H4 (cell line): Measurements from ENCODE around the gene ABCF2. TPM values are rescaled to one million over a fixed set of nuclear protein-coding genes. Genes with fewer than 3 reads are reported as not detected.

ENCODE experiments used
- DNase-seq: peaks from one replicate; pipeline ENCODE4 v3.0.0-alpha.2; 2015; ENCODE audit warnings: low spot score
- total RNA-seq: library from RNA; depleted of rRNA; stranded (reverse); fragments of >200 nt; shearing (Covaris generic); gene quantifications from 2 replicates; pipeline ENCODE4 v1.2.3, GENCODE V29; 2014

ABCF2 gene
- total RNA-seq, 1 experiment from 2014 or later = 88.1 TPM

DNA sequence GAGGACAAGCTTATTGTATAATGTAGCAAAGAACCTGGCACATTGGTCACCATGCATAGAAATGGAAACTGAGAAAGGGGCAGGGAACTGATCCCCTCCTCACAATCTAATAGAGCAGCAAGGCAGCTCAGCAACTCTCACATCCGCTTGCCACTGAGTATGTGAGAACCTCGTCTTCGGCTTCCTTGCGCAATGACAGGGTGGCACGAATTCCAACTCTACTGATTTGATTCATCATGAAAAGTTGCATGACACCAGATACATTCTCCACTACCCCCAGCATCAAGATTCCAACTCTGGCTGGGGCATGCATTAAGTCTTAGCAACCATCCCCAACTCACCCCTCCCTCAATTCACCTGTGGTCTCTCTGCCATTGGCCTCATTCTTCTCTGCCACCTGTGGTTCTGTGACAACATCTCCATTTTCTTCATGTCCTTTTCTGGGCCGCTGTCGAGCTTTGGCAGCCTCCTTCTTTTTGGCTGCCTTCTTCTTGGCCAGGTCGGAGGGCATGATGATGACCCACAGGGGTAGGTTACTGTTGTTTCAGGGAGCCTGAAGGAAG, 976 bp downstream of the ABCF2 start:
- no peak for DNase-seq

DNA sequence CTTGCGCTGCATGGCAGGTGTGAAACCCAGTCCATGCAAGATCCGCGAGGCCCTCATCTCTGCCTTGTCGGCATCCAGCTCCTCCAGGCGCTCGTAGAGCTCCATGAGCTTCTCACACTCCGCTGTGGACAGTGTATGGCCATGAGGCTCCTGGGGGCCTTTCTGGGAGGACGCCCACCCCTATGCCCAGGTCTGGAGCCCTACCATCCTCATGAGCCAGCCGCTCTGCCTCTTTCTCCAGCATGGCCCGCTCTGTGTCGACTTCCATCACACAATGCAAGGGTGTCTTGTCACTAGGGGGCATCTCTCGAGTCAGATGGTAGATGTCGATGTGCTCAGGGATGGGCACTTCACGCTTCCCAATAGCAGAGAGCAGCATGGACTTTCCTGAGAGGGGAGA, 3.3 kb downstream of the ABCF2 start:
- no peak for DNase-seq

DNA sequence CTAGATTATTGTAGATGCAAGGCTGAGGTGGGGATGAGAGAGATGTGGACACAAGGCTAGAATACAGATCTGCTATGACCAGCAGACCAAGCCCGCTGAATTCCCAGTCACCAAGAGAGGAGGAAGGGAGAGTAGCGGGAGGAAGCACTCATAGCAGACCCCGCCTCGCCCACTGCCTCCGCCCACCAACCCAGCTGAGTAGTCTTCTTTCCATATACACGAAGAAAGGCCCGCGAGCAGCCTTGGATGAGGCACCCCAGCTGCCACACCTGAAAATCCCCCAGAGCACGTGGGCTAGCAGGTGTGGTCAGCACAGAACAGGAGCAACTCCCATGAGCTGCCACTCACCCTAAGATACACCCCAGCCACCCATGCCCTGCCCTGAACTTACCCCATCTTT, 8.8 kb downstream of the ABCF2 start:
- no peak for DNase-seq

DNA sequence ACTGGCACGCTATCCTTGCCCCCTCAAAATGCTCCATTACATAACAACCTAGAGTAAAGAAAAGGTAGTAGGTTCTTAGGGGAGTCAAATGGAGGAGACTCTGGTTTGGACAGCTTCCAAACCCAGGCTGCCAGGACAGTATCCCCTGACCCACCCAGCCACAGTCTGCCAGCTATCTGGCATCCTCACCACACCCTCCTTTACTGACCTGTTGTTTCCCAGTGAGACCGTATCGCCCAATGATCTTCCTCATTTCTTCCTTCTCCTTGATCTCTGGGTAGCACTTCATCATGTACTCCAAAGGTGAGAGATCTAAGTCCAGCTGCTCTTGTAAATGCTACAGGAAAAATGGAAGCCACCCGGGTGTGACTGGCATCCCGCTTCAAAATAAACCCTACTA, 11.6 kb downstream of the ABCF2 start:
- DNase-seq = no peak

DNA sequence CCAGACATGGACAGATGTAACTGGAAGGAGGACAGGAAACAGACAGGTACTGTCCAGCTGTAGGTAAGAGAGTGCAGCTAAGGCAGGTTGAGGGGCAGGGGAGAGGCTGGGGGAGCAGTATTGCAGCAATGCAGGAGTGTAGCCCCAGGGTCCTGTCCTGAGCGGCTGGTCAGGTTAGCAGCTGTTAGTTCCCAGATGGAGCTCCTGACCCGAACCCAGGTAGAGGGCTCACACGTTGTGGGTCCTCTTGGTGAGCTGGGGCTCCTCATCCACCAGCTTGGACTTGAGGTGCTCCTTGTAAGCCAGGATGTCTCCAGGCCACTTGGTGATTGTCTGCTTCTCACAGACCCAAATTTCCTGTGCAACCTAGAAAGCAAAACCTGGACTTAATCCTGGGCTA, 13.2 kb downstream of the ABCF2 start:
- DNase-seq = no peak

DNA sequence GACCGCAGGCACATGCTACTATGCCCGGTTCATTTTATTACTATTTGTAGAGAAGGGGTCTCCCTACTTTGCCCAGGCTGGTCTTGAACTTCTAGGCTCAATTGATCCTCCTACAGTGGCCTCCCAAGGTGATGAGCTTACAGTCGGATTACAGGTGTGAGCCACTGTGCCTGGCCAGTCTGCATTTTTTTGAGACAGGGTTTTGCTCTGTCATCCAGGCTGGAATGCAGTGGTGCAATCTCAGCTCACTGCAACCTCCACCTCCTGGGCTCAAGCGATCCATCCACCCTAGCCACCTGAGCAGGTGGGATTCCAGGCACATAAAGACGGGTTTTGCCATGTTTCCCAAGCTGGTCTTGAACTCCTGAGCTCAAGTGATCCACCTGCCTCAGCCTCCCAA, 14.4 kb downstream of the ABCF2 start:
- DNase-seq = no peak

DNA sequence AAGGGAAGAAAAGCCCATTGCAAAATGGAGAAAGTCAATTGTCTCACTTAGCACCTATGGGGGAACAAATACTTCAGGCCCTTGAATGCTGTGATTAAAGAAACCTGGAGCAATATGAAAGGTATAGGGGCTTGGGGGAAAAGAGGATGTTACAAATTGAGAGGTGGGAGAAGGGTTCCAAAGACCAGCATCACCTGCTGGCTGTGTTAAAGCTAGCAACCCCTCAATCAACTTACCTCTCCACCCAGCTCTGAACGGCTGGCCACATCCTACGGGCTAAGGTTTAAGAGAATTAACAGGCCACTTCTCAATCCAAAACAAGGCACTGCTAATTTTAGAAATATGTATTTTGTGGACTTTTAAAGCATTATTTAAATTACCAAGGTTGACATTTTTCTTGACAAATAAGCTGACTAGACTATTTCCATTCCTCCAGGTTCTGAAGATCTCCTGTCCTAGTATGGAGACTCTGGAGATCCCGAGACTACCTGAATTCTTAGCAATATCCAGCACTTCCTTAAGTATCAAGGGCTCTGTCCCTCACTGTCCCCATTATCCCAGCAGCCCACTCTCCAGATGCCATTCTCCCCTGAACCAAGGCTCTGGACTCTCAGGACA, 15.7 kb downstream of the ABCF2 start:
- no peak for DNase-seq

DNA sequence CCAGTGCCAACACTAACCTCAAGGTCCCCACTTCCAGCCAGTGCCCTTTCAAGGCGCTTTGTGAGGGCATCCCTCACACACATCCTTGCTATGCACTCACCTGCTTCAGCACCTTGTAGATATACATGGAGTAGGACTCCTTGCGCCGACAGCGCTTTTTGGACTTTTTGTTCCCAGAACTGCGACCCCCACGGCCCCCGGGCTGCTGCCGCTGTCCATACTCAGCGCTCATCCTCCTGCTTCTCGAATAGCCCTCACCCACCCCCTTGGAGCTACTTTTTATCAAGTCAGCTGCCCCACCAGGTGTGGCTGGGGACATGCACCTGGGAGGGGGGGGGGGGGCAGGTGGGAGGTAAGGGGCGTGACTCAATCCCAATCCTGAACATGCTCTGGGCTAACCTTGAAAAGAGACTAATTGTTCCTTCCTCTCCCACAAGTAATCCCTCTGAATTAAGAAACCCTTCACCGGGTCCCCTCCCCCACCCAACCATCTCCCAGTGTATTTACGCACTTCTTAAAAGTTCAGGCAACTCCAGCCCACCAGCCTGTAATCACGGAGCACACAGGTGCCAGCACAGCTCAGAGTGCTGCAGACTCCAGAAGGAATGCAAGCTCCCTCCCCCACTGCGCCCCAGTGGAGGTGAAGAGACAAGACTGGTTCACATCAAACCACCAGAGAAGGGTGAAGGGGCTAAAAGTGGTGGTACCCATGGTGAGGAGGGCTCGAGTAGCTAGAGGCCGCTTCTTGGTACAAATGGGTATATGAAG, 16.7 kb downstream of the ABCF2 start, which contains the start of gene H2BK1:
Gene H2BK1 (minus strand): TSS at position 402 of the 768 bp plus-strand sequence. CDS start 170 bp downstream, at position 232.
- no peak for DNase-seq

DNA sequence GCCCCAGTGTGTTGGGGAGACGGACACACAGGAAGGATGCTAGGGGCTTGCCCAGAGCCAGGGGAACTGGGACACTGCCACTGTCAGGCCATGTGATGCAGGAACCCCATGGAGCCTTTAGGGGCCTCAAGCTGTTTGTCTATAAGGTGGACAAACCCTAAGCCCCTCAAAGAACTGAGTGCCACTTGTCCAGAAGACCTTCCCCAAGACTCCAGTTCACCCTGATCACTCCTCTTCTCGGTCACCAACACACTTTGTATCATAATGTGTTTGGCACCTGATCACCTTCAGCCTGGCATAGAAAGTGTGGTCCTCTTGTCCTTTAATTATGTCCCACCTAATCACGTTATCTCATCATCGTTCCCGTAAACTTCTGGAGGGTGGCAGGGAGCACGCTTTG, 17.4 kb downstream of the ABCF2 start:
- no peak for DNase-seq

DNA sequence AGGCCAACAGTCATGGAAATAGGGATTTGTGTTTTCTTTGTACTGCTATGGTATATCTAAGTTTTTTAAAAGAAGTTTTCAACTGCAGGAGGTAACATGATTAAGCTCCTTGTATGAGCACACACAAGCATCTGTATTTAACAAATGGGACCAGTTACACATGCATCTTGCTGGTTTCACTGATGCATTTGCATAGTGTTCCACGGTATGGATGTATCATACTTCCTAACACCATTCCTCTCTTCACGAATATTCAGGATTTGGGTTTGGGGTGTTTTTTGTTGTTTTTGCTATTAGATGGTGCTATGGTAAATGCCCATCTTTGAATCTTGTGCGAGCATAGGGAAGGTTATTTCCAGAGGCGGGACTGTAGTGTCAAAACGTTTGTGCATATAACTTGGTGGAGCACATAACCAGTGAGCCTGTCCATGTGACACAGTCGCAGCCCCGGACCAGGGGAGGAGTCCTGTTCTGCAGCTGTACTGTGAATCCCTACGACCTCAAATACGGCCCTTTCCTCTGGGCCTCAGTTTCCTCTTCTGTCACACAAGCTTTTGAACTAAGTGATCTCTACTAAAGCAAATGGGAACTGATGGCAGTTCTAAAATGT, 18.6 kb downstream of the ABCF2 start:
- no peak for DNase-seq

DNA sequence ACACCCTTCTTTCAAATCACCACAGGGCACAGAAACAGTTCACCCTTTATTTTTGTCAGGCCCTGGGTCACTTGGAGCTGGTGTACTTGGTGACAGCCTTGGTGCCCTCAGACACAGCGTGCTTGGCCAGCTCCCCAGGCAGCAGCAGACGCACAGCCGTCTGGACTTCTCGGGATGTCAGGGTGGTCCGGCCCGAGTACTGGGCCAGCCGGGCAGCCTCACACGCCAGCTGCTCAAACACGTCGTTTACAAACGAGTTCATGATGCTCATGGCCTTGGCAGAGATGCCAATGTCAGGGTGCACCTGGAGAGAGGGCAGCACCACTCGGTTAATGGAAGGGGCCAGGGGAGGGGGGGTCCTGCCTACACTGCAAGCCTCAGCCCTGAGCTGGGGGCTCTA, 19.2 kb downstream of the ABCF2 start:
- DNase-seq = no peak

DNA sequence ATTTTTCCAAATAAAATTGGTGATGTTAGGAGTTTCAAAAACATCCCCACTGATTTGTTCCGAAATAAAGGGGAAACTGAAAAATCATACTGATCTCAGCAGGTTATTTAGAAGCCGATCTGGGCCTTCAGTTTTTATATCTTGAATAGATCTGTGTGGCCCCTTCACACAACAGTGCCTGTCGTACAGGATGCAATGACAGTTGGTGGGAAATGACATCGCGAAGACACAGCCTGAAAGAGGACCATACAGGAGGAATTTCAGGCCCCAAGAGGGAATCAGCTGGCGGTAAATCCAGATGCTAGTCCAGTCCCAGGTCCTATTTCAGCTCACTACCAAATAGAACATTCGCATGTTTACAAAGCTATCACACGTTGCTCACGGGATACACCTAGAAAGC, 19.7 kb downstream of the ABCF2 start:
- DNase-seq = no peak

DNA sequence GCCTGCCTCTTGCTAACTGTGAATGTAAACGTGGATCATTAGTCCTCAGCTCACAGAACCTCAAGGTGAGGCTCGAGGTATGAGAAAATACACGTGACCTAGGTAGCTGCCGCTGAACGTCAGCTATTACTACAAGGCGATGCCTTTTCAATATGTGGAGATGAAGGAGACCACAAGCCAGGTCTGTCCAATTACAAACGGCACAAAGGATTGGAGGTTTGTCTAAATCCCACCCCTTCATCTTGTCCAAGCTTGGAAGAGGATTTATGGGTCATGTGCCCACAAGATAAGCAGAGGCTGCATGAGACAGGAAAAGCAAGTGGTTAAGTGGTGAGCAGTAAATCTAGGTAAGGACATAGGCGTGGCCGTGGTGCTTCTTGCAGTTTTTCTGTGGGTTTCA, 20.1 kb downstream of the ABCF2 start:
- no peak for DNase-seq

DNA sequence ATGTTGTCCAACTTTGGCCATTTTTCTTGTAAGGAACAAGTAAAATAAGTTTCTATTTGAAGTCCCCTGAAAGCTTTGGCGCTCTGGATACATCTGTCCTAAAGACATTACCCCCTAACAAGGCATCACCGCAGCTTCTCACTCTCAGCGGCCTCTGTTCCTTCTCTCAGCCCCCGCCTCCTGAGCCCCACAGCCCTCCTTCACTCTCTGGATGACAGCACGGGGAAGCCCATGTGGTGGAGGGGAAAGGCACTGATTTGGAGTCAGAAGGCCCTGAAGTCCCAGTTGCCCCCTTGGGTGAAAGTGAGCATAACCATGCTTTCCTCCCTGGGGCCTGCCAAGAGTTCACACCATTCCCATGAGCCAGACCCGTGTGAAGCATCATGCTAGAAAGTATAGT, 21.3 kb downstream of the ABCF2 start:
- DNase-seq = no peak

DNA sequence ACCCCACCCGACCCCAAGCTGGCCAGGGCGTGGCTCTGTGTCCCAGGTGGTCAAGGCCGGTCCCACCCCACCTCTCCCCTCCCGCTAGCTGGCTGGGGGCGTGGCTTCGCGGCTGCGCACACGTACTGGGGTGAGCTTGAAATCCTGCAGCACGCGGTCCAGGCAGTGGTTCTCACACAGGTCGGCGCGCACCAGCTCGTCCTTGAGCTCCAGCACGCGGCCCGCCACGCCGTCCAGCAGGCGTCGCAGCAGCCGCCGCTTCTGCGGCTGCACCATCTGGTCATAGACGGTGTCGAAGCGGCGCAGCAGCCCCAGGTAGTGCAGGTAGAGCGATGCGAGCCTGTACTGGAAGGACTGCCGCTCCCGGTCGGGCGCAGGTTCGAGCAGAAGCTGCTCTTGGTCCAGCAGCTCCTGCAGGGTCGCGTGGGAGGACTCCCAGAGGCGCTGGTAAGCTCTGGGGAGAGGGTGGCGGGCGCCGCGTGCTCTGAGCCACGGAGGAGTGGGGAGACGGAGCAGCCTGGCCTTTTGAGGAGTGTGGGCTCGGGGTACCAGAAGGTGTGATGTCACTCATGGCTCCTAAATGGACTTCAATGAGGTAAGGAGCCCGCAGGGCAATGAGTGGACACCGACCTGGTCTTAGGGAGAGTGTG, 22.5 kb downstream of the ABCF2 start:
- no peak for DNase-seq

DNA sequence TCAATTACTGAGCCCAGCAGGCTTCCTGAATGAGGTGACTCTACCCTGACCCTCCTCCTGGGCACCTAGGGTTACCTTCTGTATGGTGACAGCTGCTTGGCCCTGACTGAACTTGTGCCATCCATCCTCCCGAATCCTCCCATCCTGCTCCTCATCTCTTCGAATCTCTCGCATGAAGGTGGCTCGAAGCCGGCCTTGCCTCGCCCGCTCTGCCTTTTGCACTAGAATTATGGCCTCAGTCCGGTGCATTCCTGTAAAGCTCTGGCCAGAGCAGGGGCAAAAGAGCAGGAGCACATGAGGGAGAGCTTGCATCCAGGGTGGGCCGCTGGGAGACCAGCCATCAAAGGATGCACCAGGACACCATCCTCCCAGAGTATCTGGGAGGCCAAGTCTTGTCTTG, 24.2 kb downstream of the ABCF2 start:
- DNase-seq = no peak

DNA sequence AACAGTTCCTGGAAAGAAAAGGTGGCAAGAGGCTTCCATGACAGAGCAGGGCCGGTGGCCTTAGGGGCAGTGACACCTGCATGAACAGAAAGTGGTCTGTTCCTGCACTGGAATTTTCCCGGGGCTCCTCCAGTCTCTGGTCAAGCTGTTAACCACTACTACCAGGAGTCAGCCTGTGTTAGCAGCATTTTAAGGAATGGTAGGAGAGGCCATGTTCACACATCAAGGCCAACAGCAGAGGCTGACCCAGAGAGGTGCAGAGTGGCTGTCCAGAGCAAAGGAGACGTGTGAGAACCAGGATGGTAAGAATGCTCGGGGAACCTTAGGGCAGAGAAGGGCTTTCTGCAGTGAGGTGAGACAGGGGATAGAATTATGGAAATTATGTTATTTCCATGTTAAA, 25.3 kb downstream of the ABCF2 start:
- DNase-seq = no peak

DNA sequence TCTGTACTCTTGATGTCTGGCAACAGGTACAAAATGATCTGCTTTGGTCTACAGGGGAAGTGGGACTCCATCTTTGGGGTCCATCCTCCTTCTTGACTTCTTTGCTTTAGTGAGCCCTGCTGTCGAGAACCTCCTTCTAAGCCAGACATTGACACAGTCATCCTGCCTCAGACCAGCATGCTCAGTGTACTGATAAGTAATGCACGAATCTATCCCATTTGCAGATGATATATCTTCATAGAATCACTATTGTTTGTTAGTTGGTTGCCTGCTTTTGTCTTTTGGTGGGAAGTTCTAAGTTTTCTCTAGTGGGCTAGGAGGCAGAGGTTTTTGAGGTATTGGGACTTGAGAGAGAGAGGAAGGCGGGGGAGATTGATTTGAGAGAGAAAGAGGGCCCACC, 25.7 kb downstream of the ABCF2 start:
- DNase-seq = no peak

DNA sequence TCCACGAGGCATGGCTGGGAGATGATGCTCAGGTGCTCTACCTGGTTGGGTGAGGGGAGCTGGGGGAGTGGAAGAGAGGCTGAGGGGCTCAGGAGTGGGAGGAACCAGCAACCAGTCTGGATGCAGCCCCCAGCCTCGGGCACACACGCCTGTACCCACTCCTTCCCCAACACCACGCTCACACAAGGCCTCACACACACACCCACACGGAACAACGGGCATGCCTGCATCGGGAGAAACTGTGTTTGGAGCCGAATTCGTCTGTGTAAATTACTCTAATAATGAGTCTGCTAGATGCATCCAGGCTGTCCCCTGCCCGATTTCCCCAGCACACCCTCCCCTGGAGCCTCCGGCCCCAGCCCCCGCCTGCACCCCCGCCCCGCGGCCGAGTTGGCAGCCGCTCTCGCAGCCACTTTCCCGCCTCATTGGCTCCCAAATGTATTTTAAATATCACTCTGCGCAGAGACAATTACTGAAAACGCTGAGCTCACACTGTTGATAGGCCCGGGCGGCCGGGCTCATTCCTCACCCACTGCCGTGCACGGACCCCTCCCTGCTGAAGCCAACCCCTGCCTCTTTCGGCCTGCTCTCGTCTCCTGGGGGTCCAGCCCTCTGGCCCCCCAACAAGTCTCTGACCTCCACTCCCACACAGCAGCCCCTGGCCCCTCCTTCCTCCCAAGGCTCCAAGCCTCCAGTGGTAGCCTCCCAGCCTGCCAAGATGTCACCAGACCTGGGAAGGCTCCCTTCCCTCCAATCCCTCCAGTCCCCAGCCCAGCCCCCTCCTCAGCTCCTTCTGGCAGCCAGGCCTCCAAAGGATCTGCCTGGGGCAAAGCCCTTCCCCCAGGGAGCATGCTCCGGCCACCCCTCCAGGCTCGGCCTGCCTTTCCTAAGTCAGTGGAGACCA, 27.8 kb downstream of the ABCF2 start:
- no peak for DNase-seq

DNA sequence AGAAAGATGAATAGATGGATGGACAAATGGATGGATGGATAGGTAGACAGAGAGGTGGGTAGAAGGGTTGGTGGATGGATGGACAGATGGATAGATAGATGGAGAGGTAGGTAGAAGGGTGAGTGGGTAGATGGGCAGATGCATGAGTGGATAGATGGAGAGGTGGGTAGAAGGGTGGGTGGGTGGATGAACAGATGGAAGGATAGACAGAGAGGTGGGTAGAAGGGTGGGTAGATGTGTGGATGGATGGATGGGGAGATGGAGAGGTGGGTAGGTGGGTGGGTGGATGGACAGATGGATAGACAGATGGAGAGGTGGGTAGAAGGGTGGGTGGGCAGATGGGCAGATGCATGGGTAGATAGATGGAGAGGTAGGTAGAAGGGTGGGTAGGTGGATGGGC, 29.1 kb downstream of the ABCF2 start:
- DNase-seq = no peak
